ENCODE data around the gene CRYZ.
"Not testable (repeated sequence)": the region's sequence is repeated elsewhere in the genome, so short reads cannot be mapped to it uniquely, and the experiment has no call there.

CRYZ gene

DNA sequence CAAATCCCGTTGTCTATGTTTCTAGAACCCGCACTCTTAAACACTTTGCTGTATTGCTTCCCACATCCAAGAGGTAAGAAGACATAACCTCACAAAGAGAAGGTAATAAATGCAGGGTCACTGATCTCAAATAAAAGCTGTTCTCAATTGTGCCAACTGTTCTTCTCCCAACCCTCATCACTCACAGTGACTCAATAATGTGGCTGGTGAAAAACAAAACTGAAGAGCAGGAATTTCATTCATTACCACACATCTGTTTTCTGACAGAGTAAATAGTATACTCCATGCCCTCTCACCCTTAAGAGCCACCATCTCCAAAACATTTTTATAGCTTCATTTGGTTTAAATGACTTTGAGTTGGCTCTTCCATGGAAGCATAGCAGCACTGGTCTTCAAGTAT, 53.0 kb downstream of the CRYZ start:
- DNase-seq, result no peak

GRCh38 chr1:74677926-74678325, 54.9 kb downstream of the CRYZ start:
- DNase-seq, result no peak

DNA sequence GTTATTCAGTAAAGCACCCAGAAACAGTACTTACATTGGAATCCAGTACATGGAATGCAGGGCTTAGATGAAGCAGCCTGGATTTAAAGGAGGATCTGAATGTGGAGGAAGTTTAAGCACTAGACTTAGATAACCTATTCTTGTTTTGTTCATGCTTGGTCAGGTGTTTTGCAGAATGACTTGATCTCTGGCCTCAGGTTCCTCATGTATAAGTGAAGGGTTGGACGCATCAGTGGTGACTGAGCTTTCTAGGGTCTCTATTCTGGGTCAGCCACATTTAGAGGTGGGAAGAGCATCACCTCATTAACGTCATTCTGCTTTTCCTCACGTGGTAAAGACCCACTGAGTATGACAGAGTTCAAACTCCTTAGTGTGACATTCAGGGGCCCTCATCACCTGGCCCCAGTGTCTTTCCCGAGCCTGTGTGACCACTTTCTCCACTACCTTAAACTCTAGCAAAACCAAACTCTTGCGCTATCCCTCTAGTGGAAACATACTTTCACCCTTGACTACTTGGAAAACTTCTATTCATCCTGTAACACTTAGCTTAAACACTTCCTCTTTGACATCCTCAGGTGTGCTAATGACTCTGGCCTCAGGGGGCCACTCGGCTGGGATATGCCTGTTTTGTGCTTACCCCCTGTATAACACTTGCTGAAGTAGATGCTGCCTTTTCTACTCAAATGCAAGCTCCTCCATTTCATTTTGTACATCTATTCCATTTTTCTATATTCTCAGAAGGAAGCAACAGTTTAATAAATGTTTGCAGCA, 58.4 kb downstream of the CRYZ start:
- no peak for DNase-seq

- no peak for DNase-seq
Observed at GRCh38 chr1:74673351-74674111, 59.3 kb downstream of the CRYZ start, which contains the start of gene ERICH3. Gene ERICH3, minus strand, starts transcription at chr1:74673792. Its CDS starts 273 bp downstream, at chr1:74673519.

DNA sequence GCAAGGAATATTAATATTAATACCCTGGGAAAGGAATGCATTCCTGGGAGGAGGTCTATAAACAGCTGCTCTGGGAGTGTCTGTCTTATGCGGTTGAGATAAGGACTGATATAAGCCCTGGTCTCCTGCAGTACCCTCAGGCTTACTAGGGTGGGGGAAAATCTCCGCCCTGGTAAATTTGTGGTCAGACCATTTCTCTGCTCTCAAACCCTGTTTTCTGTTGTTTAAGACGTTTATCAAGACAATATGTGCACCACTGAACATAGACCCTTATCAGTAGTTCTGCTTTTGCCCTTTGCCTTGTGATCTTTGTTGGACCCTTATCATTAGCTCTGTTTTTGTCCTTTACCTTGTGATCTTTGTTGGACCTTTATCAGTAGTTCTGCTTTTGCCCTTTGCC, 62.0 kb downstream of the CRYZ start:
- DNase-seq, result not testable (repeated sequence)

Data from GOT3 (cell line).